ENCODE measurements around the gene ZNF319. TPM values are rescaled to one million over a fixed set of nuclear protein-coding genes. Genes with fewer than 3 reads are reported as not detected.

The ZNF319 gene
- total and polyA plus RNA-seq, 2 of the 13 experiments (the other 11 are each of a cell fraction or from before 2014, with no cell fraction given), result 2.4 to 3.6 TPM

DNA sequence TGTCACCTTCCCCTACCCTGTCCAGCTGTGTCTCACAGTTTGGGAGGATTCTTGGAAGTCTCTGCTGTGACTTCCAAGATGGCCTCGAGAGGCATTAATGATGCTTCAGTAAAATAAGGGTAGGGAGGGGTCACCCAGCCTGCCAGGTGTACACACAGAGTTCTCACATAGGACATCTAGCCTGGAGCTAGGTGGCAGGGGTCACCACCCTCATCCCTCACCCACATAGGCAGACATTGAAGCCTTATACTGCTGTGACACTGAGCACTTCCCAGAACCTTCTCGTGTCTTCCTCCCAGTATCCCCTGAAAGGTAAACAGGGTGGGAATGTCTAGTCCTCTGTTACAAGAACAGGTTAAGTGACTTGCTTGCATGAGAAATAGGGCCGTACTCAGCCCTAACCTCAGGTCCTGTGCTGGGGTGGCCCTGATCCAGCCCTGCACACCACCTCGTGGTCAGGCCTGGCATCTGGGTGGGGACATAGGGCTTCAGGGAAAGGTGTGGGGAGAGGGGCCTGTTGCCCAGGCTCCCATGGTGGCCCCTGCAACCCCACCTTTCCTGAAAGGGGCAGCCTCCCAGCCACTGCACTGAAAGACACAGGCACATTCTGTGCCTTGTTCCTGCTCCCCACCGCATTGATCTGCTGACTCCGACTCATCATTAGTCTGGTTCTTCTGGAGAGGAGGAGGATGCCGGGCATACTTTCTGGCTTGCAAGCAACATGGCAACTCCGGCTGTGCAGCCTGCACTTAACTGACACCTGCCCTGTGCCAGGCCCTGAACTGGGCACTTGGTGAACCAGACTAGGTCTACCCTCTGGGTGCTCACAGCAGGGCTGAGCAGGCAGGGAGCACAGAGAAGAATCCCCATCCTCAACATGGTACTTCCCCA, 21.4 kb upstream of the ZNF319 start (continued):
- TF ChIP-seq ZBED4 (CRISPR knock-in tag; IDR thresholded peaks at IDR 0.05; ENCODE audit: borderline replicate concordance), result no peak
- no peak for TF ChIP-seq SRF (IDR thresholded peaks at IDR 0.05; ENCODE audit: low read depth, low read length)
- TF ChIP-seq POLR2G (IDR thresholded peaks at IDR 0.05; ENCODE audit: low read depth, low read length), result 0 out of 2 replicates have a peak, but pooled peaks have one; percentile 11
- TF ChIP-seq ZNF280D (CRISPR knock-in tag; IDR thresholded peaks at IDR 0.05), result no peak
- TF ChIP-seq, protein P1, sequence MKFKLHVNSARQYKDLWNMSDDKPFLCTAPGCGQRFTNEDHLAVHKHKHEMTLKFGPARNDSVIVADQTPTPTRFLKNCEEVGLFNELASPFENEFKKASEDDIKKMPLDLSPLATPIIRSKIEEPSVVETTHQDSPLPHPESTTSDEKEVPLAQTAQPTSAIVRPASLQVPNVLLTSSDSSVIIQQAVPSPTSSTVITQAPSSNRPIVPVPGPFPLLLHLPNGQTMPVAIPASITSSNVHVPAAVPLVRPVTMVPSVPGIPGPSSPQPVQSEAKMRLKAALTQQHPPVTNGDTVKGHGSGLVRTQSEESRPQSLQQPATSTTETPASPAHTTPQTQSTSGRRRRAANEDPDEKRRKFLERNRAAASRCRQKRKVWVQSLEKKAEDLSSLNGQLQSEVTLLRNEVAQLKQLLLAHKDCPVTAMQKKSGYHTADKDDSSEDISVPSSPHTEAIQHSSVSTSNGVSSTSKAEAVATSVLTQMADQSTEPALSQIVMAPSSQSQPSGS (CRISPR knock-in tag; IDR thresholded peaks at IDR 0.05), result no peak
- TF ChIP-seq ZNF263 (CRISPR knock-in tag; IDR thresholded peaks at IDR 0.05), result 0 out of 2 replicates have a peak, but pooled peaks have one; percentile 47
